KBM-7 (cell line): ENCODE results near the gene NKPD1.
A peak's percentile ranks its signal among the peaks of the same experiment; 100 is the strongest.

Experiments used
- DNase-seq: peaks from one replicate; pipeline ENCODE4 v3.0.0-alpha.2; 2015
- in situ Hi-C: fragments of 300-500 bp; cut with MboI; formaldehyde crosslinking; loops from 2 replicates; pipeline ENCODE4 v1.14.3; 2020; ENCODE audit warnings: low sequenced_read_pairs, low pct_unique_long_range_greater_than_20kb, mixed read lengths

Gene NKPD1

GRCh38 chr19:45160870-45161737 lies at the start of gene NKPD1:
Gene NKPD1, minus strand, starts transcription at chr19:45160982. Its CDS starts 832 bp downstream, at chr19:45160150.
- DNase-seq: no peak
- in situ Hi-C loops: no loop called here

- in situ Hi-C loops: no loop called here
- no peak for DNase-seq
These were observed 45.5 kb upstream of the NKPD1 start for GRCh38 chr19:45206328-45206727.

DNA sequence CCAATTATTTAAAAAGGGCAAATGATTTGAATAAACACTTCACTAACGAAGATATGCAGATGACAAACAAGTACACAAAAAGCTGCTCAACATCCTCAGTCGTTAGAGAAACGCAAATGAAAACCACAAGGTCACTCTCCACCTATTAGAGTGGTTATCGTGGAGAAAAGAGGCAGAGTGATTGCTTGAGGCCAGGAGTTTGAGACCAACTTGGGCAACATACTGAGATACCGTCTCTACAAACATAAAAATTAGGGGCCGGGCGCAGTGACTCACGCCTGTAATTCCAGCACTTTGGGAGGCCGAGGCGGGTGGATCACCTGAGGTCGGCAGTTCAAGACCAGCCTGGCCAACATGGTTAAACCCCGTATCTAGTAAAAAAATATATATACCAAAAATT lies 45.0 kb upstream of the NKPD1 start:
- in situ Hi-C loops: no loop called here

GRCh38 chr19:45202637-45203036 lies 41.9 kb upstream of the NKPD1 start:
- in situ Hi-C loops: no loop called here
- DNase-seq: no peak

More for the DNA sequence above, 45.0 kb upstream of the NKPD1 start:
- DNase-seq: no peak

DNA sequence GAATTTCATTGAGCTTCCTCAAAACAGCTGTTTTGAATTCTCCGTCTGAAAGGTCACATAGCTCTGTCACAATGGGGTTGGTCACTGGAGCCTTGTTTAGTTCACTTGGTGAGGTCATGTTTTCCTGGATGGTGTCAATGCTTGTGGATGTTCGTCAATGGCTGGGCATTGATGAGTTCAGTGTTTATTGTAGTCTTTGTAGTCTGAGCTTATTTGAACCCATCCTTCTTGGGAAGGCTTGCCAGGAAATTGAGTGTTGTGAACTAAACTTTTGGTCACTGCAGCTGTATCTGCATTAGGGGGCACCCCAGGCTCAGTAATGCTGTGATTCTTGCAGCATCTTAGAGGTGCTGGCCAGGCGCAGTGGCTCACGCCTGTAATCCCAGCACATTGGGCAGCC lies 39.8 kb upstream of the NKPD1 start:
- peak; percentile 64 for DNase-seq
- in situ Hi-C loops: no loop called here

GRCh38 chr19:45195764-45196163 lies 35.0 kb upstream of the NKPD1 start:
- DNase-seq: no peak
- in situ Hi-C loops: no loop called here

DNA sequence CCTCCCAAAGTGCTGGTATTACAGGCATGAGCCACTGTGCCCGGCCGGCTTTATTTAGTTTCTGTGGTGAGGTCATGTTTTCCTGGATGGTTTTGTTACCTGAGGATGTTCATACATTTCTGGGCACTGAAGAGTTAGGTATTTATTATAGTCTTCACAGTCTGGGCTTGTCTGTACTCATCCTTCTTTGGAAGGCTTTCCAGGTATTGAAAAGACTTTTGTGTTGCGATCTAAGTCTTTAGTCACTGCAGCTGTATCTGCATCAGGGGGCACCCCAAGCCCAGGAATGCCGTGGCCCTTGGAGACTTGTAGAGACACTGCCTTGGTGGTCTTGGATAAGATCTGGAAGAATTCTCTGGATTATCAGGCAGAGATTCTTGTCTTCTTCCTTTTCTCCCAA lies 30.6 kb upstream of the NKPD1 start:
- in situ Hi-C loops: no loop called here
- DNase-seq: no peak

GRCh38 chr19:45189971-45190370 lies 29.2 kb upstream of the NKPD1 start:
- DNase-seq: no peak
- in situ Hi-C loops: no loop called here

GRCh38 chr19:45187421-45188100 lies 26.8 kb upstream of the NKPD1 start:
- no peak for DNase-seq
- in situ Hi-C loops: no loop called here

- in situ Hi-C loops: no loop called here
- no peak for DNase-seq
These were observed 25.9 kb upstream of the NKPD1 start for GRCh38 chr19:45186509-45187334.

GRCh38 chr19:45184115-45184514 lies 23.3 kb upstream of the NKPD1 start:
- in situ Hi-C loops: no loop called here

GRCh38 chr19:45182758-45183157 lies 22.0 kb upstream of the NKPD1 start:
- in situ Hi-C loops: no loop called here
- DNase-seq: no peak

More at GRCh38 chr19:45184115-45184514, 23.3 kb upstream of the NKPD1 start:
- DNase-seq: no peak

GRCh38 chr19:45180936-45181335 lies 20.2 kb upstream of the NKPD1 start:
- DNase-seq: no peak
- in situ Hi-C loops: no loop called here

DNA sequence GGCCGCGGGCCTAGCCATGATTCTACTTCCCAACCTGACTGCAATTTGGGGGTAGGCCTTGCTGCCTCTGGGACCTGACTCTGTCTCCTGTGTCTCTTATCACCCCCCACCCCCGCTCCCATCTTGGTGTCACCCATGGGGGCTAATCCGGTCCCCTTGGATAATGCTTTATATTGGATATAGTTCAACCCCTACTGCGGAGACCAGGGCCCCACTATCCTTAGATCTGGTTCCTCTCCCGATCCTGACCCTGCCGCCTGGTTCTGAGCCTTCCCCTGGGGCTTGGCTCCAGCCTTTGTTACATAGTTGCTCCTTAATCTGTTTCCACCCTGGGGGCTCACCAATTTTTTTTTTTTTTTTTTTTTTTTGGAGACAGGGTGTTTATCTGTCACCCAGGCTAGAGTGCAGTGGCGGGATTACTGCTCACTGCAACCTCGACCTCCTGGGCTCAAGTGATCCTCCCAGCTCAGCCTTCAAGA lies 19.1 kb upstream of the NKPD1 start:
- no peak for DNase-seq
- in situ Hi-C loops: no loop called here

GRCh38 chr19:45179072-45179891 lies 18.5 kb upstream of the NKPD1 start:
- in situ Hi-C loops: no loop called here
- no peak for DNase-seq

DNA sequence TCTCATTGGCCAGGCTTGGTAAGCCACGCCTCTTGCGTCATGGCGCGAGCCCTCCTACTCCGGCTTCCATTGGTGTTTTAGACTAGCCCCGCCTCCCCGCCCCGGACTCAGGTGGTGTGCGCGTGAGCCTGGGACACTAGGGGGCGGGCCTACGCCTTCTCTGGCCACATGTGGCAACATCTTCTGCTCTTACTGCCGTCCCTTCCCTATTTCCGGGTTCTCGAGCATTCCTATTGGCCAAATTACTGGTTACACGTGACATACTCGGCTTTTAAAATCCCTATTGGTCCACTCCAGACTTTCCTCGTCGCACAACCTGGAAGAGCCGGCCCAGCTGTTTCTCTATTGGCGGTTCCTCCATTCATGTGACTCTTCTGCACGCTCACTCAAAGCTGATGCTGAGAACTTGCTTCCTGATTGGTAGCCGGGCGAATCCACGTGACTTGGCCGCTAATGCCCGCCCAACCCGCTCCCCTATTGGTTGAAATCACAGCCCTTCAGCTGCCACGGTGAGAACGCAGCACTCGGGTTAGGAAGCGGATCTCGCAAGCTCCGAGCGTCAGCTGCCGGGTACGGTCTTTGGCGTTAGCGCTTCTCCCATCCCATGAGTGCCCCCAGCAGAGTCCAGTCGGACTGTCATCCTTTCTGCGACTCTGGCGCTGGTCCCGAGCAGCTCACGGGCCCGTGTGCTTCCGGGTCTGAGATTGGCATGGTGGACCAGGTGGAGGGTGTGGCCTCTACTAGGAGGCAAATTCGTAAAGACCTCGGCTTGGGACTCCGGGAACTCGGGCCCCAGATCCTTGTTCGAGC lies 17.7 kb upstream of the NKPD1 start, which contains the start of gene BLOC1S3:
BLOC1S3 (plus strand) TSS at position 523 of the 810 bp plus-strand sequence. CDS start 513 bp downstream, outside the sequence.
- in situ Hi-C loops: no loop called here
- DNase-seq: peak; percentile 100

GRCh38 chr19:45177817-45178261 lies 17.1 kb upstream of the NKPD1 start, which contains the start of gene TRAPPC6A:
Gene TRAPPC6A, minus strand, starts transcription at chr19:45178237. Its CDS starts 19 bp downstream, at chr19:45178218.
- DNase-seq: no peak
- in situ Hi-C loops: no loop called here
